GM13977 (cell line): Measurements from ENCODE around the gene KRT15.

Experiments used
- DNase-seq: peaks from one replicate; pipeline ENCODE4 v3.0.0; 2012; ENCODE audit warnings: low spot score
- in situ Hi-C: fragments of 300-500 bp; cut with MboI; formaldehyde crosslinking; loops from one replicate; pipeline ENCODE4 v1.12.0; 2022; ENCODE audit warnings: low sequenced_read_pairs, low pct_unique_long_range_greater_than_20kb, mixed read lengths, inconsistent platforms; ENCODE audit not compliant: unreplicated experiment
- TF ChIP-seq, protein P1 (sequence below): IDR thresholded peaks from 2 replicates; pipeline ENCODE4 v1.5.1; 2012; ENCODE audit warnings: mild to moderate bottlenecking, control low read depth; ENCODE audit not compliant: insufficient read depth; ENCODE audit errors: extremely low read depth, missing control alignments

KRT15 gene

DNA sequence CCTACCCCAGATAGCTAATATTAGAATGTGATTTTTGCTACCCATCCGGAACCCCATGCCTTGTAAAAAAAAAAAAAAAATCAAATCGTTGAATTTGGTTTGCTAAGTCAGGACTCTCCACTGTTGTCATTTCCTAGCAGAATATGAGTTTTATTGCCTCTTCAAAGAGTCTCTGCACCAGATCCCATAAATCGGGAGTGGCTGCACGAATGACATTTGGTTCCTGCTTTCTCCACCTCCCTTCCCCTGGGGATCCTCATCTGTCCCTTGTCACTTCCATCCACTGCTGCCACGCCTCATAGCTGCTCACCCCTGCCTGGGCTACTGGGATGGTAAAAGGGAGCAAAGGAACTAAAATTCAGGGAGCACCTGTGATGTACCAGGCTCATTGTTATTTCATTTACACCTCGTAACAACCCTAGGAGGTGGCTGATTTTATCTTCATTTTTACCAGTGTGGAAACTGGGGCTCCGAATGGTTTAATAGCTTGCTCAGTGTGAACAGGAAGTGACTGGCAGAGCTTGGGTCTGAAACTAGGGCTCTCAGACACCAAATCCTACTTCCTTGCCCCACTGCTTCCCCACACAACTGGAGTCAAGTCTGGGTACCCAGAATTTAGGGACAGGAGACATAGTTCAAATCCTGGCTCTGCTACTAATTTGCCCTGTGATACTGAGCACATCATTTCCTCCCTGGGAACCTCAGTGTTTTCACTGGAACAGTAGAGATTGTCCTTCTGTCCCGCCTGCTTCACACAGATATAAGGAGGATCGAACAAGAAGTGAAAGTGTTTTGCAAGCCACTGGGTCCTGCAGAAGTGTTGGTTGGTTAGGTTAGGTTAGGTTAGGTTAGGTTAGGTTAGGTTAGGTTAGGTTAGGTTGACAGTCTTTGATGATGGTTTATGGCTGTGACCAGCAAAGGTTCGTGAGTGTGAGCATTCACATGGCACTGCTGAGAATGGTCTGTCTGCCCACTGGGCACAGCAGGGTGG, 28.4 kb downstream of the KRT15 start:
- in situ Hi-C loops, result loop anchor here (25.0 kb wide), 1 partner anchor 97 kb away; the partner anchor contains the start of gene KRT14
- TF ChIP-seq, protein P1, sequence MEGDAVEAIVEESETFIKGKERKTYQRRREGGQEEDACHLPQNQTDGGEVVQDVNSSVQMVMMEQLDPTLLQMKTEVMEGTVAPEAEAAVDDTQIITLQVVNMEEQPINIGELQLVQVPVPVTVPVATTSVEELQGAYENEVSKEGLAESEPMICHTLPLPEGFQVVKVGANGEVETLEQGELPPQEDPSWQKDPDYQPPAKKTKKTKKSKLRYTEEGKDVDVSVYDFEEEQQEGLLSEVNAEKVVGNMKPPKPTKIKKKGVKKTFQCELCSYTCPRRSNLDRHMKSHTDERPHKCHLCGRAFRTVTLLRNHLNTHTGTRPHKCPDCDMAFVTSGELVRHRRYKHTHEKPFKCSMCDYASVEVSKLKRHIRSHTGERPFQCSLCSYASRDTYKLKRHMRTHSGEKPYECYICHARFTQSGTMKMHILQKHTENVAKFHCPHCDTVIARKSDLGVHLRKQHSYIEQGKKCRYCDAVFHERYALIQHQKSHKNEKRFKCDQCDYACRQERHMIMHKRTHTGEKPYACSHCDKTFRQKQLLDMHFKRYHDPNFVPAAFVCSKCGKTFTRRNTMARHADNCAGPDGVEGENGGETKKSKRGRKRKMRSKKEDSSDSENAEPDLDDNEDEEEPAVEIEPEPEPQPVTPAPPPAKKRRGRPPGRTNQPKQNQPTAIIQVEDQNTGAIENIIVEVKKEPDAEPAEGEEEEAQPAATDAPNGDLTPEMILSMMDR, result no peak
- no peak for DNase-seq

DNA sequence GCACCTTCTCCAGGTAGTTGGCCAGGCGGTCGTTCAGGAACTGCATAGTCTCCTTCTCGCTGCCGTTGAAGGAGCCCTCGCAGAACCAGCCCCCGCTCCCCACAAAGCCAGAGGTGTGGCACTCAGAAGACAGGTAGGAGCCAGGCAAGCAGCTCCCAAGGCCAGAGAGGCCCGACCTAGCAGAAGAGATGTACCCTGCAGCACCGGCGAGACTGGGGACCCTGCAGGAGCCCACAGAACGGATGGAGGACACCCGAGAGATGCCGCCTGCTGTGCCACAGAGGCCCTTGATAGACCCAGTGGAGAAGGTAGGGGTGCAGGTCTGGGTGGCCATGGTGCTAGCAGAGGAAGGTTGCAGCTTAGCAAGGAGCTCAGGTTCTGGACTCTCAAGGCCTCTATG, 29.2 kb downstream of the KRT15 start, which contains the start of gene KRT36:
KRT36 (minus strand) TSS at position 380 of the 400 bp plus-strand sequence; CDS start at position 334, 46 bp downstream.
- in situ Hi-C loops, result loop anchor here (25.0 kb wide), 1 partner anchor 98 kb away; the partner anchor contains the start of gene KRT14
- no peak for DNase-seq
- TF ChIP-seq, protein P1, result no peak

DNA sequence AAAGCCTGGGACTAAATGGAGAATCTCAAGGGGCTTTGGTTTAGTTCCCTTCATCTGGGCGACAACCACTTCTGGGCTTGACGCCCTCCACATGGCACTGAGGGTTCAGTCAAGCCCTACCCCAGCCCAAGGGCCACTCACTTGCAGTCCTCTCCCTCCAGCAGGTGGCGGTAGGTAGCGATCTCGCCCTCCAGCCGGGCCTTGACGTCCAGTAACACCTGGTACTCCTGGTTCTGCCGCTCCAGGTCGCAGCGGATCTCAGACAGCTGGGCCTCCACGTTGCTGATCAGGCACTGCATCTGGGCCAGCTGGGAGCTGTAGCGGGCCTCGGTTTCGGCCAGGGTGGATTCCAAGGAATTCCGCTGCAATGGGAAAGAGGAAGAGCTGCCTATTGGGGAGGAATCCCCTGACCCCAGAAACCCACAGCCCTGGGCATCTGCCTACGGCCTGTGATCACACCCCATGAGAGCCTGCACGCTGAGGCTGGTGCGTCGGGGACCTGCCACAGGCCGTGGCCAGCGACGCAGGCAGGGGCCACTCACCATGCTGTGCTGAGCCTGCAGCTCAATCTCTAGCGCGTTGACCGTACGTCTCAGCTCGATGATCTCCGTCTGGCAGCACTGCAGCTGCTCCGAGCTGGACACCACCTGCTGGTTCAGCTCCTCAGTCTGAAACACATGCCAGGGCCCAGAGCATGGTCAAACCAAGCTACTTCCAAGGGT, 31.7 kb downstream of the KRT15 start:
- TF ChIP-seq, protein P1, result peak; percentile 68
- DNase-seq, result peak; percentile 51
- in situ Hi-C loops, result loop anchor here (25.0 kb wide), 1 partner anchor 100 kb away; the partner anchor contains the start of gene KRT14

DNA sequence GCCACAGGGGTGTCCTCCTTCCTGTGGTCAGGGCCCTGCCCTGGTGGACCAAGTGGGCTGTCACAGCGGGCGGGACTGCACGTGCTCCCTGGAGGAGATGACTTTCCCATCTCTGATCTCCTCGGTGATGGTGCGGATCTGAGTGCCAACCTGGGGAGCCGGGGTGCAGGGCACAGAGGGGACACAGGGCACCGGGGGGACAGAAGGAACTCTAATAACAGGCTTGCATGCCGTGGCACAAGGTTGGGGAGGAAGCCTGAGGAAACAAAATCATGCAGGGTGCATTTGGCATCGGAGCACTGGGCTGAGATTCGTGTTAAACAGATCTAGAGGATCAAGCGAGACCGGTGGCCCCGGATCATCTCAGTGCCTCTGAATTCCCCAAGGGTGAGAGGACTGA, 32.4 kb downstream of the KRT15 start:
- TF ChIP-seq, protein P1, result no peak
- DNase-seq, result no peak
- in situ Hi-C loops, result loop anchor here (25.0 kb wide), 1 partner anchor 101 kb away; the partner anchor contains the start of gene KRT14

DNA sequence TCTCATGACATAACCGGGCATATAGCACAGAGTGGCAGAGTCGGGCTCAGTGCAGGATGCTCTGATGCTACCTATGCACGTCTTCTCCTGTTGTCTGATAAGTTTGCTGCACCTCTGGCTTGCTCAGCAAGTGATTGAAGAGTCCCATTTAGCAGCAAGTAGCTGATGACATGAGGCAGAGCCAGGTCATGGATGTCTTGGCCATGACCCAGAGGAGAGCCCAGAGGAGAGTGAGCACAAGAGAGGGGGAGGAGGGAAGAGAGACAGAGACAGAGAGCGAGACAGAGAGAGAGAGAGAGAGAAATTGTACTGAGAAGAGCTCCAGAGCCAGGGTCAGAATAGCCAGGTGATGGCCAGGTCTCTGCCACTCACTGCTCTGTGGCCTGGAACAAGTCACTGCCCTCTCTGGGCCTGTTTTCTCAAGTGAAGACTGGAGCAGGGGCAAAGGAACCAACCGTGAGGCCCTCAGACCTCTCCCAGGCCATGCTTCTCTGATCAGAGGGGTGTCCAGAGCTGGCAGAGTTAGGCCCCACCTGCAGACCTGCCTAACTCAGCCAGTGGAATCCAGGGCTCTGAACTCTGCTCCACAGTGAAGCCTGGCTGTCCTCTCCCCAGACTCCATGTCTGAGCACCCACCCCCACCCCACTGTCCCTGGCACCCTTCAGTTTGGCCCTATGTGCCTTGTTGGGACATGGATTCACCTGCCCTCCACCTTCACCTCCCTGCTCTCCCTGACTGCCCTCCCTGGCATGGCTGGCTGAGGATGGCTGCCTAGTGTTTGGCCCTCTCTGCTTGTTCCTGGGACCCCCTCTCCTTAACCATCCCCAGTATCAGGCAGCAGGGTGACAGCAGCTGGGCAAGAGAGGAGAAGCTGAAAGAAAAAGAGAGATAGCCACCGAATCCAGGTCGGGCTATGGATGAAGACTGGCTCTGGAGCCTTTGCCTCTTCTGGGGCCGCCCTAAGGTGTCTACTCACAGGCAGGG, 33.5 kb downstream of the KRT15 start:
- no peak for DNase-seq
- in situ Hi-C loops, result loop anchor here (25.0 kb wide), 1 partner anchor 102 kb away; the partner anchor contains the start of gene KRT14

More for the DNA sequence above, 33.5 kb downstream of the KRT15 start:
- TF ChIP-seq, protein P1, result no peak
